Neural progenitor cell (in vitro differentiated cells): ENCODE results near the gene LRRC46. TPM values are rescaled to one million over a fixed set of nuclear protein-coding genes. Genes with fewer than 3 reads are reported as not detected.

Source experiments
- DNase-seq: peaks from one replicate; pipeline ENCODE4 v3.0.0-alpha.2; 2016; ENCODE audit warnings: low spot score
- H2AFZ ChIP-seq: fragments of 200-600 bp; sonication (generic); replicated peaks from 2 replicates; pipeline ENCODE4 v1.6.1; 2016; ENCODE audit warnings: antibody characterized with exemption
- H3F3A ChIP-seq: fragments of 200-600 bp; sonication (generic); 2 replicates; pipeline ENCODE4 v1.6.1; 2016; ENCODE audit warnings: antibody characterized with exemption, low read depth
- H3K27ac ChIP-seq: fragments of 200-600 bp; sonication (generic); 2 replicates; pipeline ENCODE4 v1.5.1; 2016; ENCODE audit warnings: mild to moderate bottlenecking
- H3K27me3 ChIP-seq: fragments of 200-600 bp; sonication (generic); 2 replicates; pipeline ENCODE4 v1.6.1; 2016; ENCODE audit warnings: mild to moderate bottlenecking, moderate library complexity
- H3K36me3 ChIP-seq: fragments of 200-600 bp; sonication (generic); 2 replicates; pipeline ENCODE4 v1.5.1; 2016
- H3K4me1 ChIP-seq: fragments of 200-600 bp; sonication (generic); 2 replicates; pipeline ENCODE4 v1.6.1; 2016; ENCODE audit warnings: mixed run types
- H3K4me2 ChIP-seq: fragments of 200-600 bp; sonication (generic); 2 replicates; pipeline ENCODE4 v1.6.1; 2016
- H3K4me3 ChIP-seq: fragments of 200-600 bp; sonication (generic); 2 replicates; pipeline ENCODE4 v1.5.1; 2016
- H3K79me2 ChIP-seq: fragments of 200-600 bp; sonication (generic); 2 replicates; pipeline ENCODE4 v1.6.1; 2016; ENCODE audit warnings: low read depth
- H3K9ac ChIP-seq: fragments of 200-600 bp; sonication (generic); 2 replicates; pipeline ENCODE4 v1.6.1; 2016
- H3K9me3 ChIP-seq: fragments of 200-600 bp; sonication (generic); 2 replicates; pipeline ENCODE4 v1.5.1; 2016; ENCODE audit warnings: low read depth
- H4K20me1 ChIP-seq: fragments of 200-600 bp; sonication (generic); 2 replicates; pipeline ENCODE4 v1.6.1; 2016; ENCODE audit warnings: low read depth
- H3K27ac Mint-ChIP-seq: 3 replicates; pipeline ENCODE4 v1.8.0; 2021; ENCODE audit warnings: mixed read lengths
- H3K27me3 Mint-ChIP-seq: 2 replicates; pipeline ENCODE4 v1.8.0; 2022; ENCODE audit warnings: low read depth, mild to moderate bottlenecking, inconsistent platforms, moderate library complexity, mixed read lengths; ENCODE audit not compliant: insufficient read depth
- H3K36me3 Mint-ChIP-seq: 3 replicates; pipeline ENCODE4 v1.8.0; 2021; ENCODE audit warnings: mixed read lengths
- H3K4me1 Mint-ChIP-seq: 3 replicates; pipeline ENCODE4 v1.8.0; 2021; ENCODE audit warnings: mixed read lengths
- H3K4me3 Mint-ChIP-seq: 3 replicates; pipeline ENCODE4 v1.8.0; 2021; ENCODE audit warnings: mild to moderate bottlenecking, moderate library complexity, mixed read lengths
- H3K9me3 Mint-ChIP-seq: 3 replicates; pipeline ENCODE4 v1.8.0; 2020; ENCODE audit warnings: mixed read lengths
- CTCF ChIP-seq: fragments of 200-600 bp; sonication (generic); IDR thresholded peaks from 2 replicates; pipeline ENCODE4 v1.5.1; 2017; ENCODE audit warnings: antibody characterized with exemption, mild to moderate bottlenecking
- EZH2 ChIP-seq: fragments of 200-600 bp; sonication (generic); IDR thresholded peaks from 2 replicates; pipeline ENCODE4 v1.6.1; 2017; ENCODE audit warnings: antibody characterized with exemption, mild to moderate bottlenecking, moderate library complexity
- EZH2phosphoT487 ChIP-seq: fragments of 200-600 bp; sonication (generic); IDR thresholded peaks from 2 replicates; pipeline ENCODE4 v1.6.1; 2017; ENCODE audit warnings: antibody characterized with exemption
- total RNA-seq: library from RNA; depleted of rRNA; stranded (reverse); fragments of >200 nt; gene quantifications from 2 replicates; pipeline ENCODE4 v1.2.3, GENCODE V29; 2015; ENCODE audit warnings: low replicate concordance

LRRC46 gene
- total RNA-seq, 1 donor from 2014 or later: 0.06 TPM

DNA sequence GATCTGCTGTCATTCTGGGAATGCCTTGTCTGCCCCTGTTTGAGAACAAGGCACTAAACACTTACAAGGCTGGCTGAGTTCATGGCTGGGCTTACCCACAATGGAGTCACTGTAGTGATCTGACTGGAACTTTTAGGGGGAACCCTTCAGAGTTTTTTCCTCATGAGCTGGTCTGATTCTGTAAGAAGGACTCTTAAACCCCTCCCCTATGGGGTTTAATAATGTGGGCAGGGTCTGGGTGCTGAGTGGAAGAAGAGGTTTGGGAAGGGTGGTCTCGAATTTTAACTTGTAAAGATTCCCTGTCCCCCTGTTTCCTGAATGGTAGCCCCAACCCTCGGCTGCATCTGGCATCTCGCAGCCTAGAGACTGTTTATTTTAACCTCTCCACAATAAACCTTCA lies 40.4 kb upstream of the LRRC46 start:
- Histone ChIP-seq H3K79me2 (no peaks in the 10 kb centered on the region), H3K9ac (no peak overlapping the region), H3K4me3 (no peak overlapping the region), H3K4me1 (no peaks in the 10 kb centered on the region), H3K36me3 (no peaks in the 10 kb centered on the region), H3K9me3 (no peaks in the 10 kb centered on the region), H2AFZ (no peak overlapping the region), H3F3A (peaks cover 13% of the 10 kb centered on the region), H3K27ac (no peak overlapping the region), H3K4me2 (no peak overlapping the region), H3K27me3 (peaks cover 100% of the 10 kb centered on the region), H4K20me1 (peaks cover 15% of the 10 kb centered on the region)
- H3K4me3 Mint-ChIP-seq: no peak overlapping the region
- peaks cover 3% of the 10 kb centered on the region for H3K9me3 Mint-ChIP-seq
- H3K4me1 Mint-ChIP-seq: peaks cover 2% of the 10 kb centered on the region
- H3K36me3 Mint-ChIP-seq: peaks cover 1% of the 10 kb centered on the region
- H3K27ac Mint-ChIP-seq: no peak overlapping the region
- peaks cover 62% of the 10 kb centered on the region for H3K27me3 Mint-ChIP-seq
- DNase-seq: no peak
- no peak for TF ChIP-seq EZH2phosphoT487
- no peak for TF ChIP-seq EZH2
- no peak for TF ChIP-seq CTCF

DNA sequence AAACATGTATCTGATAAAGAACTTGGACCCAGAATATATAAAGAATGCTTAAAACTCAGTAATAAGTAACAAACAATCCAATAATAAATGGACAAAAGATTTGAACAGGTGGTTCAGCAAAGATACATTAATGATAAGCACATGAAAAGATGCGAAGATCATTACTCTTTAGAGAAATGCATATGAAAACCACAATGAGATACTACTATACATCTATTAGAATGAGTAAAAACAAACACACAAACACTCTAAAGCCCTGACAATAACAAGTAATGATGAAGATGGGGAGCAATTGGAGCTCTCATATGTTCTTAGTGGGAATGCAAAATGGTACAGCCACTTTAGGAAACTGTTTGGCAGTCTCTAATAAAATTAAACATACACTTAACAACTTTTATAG lies 39.0 kb upstream of the LRRC46 start:
- no peak overlapping the region for H3K4me3 Mint-ChIP-seq
- Histone ChIP-seq H3K4me2 (no peak overlapping the region), H3F3A (peaks cover 13% of the 10 kb centered on the region), H3K9me3 (no peaks in the 10 kb centered on the region), H3K79me2 (no peaks in the 10 kb centered on the region), H3K36me3 (no peaks in the 10 kb centered on the region), H3K4me3 (no peak overlapping the region), H4K20me1 (peaks cover 11% of the 10 kb centered on the region), H3K9ac (no peak overlapping the region), H3K27ac (no peak overlapping the region), H3K4me1 (no peaks in the 10 kb centered on the region), H3K27me3 (peaks cover 91% of the 10 kb centered on the region), H2AFZ (no peak overlapping the region)
- TF ChIP-seq EZH2phosphoT487 (no peak), EZH2 (no peak), CTCF (no peak)
- H3K9me3 Mint-ChIP-seq: peaks cover 3% of the 10 kb centered on the region
- no peak overlapping the region for H3K27ac Mint-ChIP-seq
- DNase-seq: no peak
- H3K27me3 Mint-ChIP-seq: peaks cover 57% of the 10 kb centered on the region
- peaks cover 2% of the 10 kb centered on the region for H3K4me1 Mint-ChIP-seq
- H3K36me3 Mint-ChIP-seq: peaks cover 1% of the 10 kb centered on the region

GRCh38 chr17:47792979-47793378 lies 38.5 kb upstream of the LRRC46 start:
- no peaks in the 10 kb centered on the region for H3K4me1 ChIP-seq
- no peak overlapping the region for H3K4me3 ChIP-seq
- H3K27me3 ChIP-seq: peaks cover 86% of the 10 kb centered on the region
- H3K27ac ChIP-seq: no peak overlapping the region
- no peak overlapping the region for H3K9ac ChIP-seq
- no peak for TF ChIP-seq CTCF
- TF ChIP-seq EZH2phosphoT487: no peak
- no peak for TF ChIP-seq EZH2
- no peaks in the 10 kb centered on the region for H3K36me3 ChIP-seq
- no peak for DNase-seq
- no peaks in the 10 kb centered on the region for H3K9me3 ChIP-seq
- H3K79me2 ChIP-seq: no peaks in the 10 kb centered on the region
- Mint-ChIP-seq H3K36me3 (peaks cover 1% of the 10 kb centered on the region), H3K27ac (no peak overlapping the region), H3K9me3 (peaks cover 3% of the 10 kb centered on the region), H3K4me3 (no peak overlapping the region), H3K4me1 (peaks cover 2% of the 10 kb centered on the region), H3K27me3 (peaks cover 62% of the 10 kb centered on the region)
- H4K20me1 ChIP-seq: peaks cover 12% of the 10 kb centered on the region
- no peak overlapping the region for H2AFZ ChIP-seq
- peaks cover 13% of the 10 kb centered on the region for H3F3A ChIP-seq
- H3K4me2 ChIP-seq: no peak overlapping the region
